Stimulated activated CD4-positive, alpha-beta T cell treated with anti-CD3 and anti-CD28 coated beads, Interleukin-4, amount 100 ng/mL, for 48 hours (primary cell): ENCODE results near the gene HNRNPDL.
A peak's percentile ranks its signal among the peaks of the same experiment; 100 is the strongest.
"Not testable (repeated sequence)": the region's sequence is repeated elsewhere in the genome, so short reads cannot be mapped to it uniquely, and the experiment has no call there.

Experiments
- DNase-seq, 2 donors: peaks; one replicate each; pipeline ENCODE4 v3.0.0-alpha.2; 2020; ENCODE audit warnings: low read depth in 2 of 2

Gene HNRNPDL

GRCh38 chr4:82386312-82386711, 44.0 kb downstream of the HNRNPDL start:
- DNase-seq = not testable (repeated sequence)

GRCh38 chr4:82382751-82383150, 47.5 kb downstream of the HNRNPDL start:
- no peak for DNase-seq

- no peak for DNase-seq
These were observed 48.5 kb downstream of the HNRNPDL start for GRCh38 chr4:82381661-82382296.

GRCh38 chr4:82381235-82381634, 49.0 kb downstream of the HNRNPDL start:
- no peak for DNase-seq

- no peak for DNase-seq
These were observed 49.4 kb downstream of the HNRNPDL start for GRCh38 chr4:82380831-82381230.

- DNase-seq = no peak
These were observed 49.9 kb downstream of the HNRNPDL start for GRCh38 chr4:82380344-82380743.

GRCh38 chr4:82376109-82376508, 54.2 kb downstream of the HNRNPDL start:
- no peak for DNase-seq

- DNase-seq = peak; percentile 88 to 95
These were observed 56.2 kb downstream of the HNRNPDL start, which contains the start of gene HNRNPD for GRCh38 chr4:82373816-82374625. HNRNPD (minus strand) TSS chr4:82373991; CDS start chr4:82373678, 313 bp downstream.

- DNase-seq = peak in 1 of 2 donors; percentile 50
These were observed 56.8 kb downstream of the HNRNPDL start for GRCh38 chr4:82373486-82373815.
